Stimulated activated CD8-positive, alpha-beta memory T cell treated with anti-CD3 and anti-CD28 coated beads, Interleukin-4, amount 100 ng/mL, for 1 hour (primary cell): Measurements from ENCODE around the gene LVRN.

Experiments
- DNase-seq, 2 donors: peaks; one replicate each; pipeline ENCODE4 v3.0.0-alpha.2; 2020; ENCODE audit warnings: low read depth in 2 of 2, low spot score in 1 of 2

Gene LVRN

GRCh38 chr5:116013207-116013785 is 51.0 kb downstream of the LVRN start:
- DNase-seq = no peak

GRCh38 chr5:116013936-116014335 is 51.7 kb downstream of the LVRN start:
- DNase-seq = no peak

- no peak for DNase-seq
Observed at GRCh38 chr5:116023619-116024018, 61.3 kb downstream of the LVRN start.

GRCh38 chr5:116025866-116026265 is 63.6 kb downstream of the LVRN start:
- no peak for DNase-seq

GRCh38 chr5:116032094-116032517 is 69.8 kb downstream of the LVRN start, which contains the start of gene ARL14EPL:
ARL14EPL (plus strand) TSS chr5:116032472; CDS start chr5:116051466, 18,994 bp downstream.
- DNase-seq = no peak

- no peak for DNase-seq
Observed at GRCh38 chr5:116032991-116033390, 70.7 kb downstream of the LVRN start.

GRCh38 chr5:116035123-116035522 is 72.8 kb downstream of the LVRN start:
- no peak for DNase-seq

GRCh38 chr5:116037236-116037822 is 75.1 kb downstream of the LVRN start:
- no peak for DNase-seq

GRCh38 chr5:116038817-116039216 is 76.5 kb downstream of the LVRN start:
- no peak for DNase-seq

- no peak for DNase-seq
Observed at GRCh38 chr5:116042375-116042774, 80.1 kb downstream of the LVRN start.

- no peak for DNase-seq
Observed at GRCh38 chr5:116044073-116044472, 81.8 kb downstream of the LVRN start.

- no peak for DNase-seq
Observed at GRCh38 chr5:116045821-116046220, 83.5 kb downstream of the LVRN start.

GRCh38 chr5:116046261-116046660 is 84.0 kb downstream of the LVRN start:
- no peak for DNase-seq

- DNase-seq = no peak
Observed at GRCh38 chr5:116046823-116047222, 84.5 kb downstream of the LVRN start.

GRCh38 chr5:116058346-116058936 is 96.2 kb downstream of the LVRN start:
- DNase-seq = no peak

- no peak for DNase-seq
Observed at GRCh38 chr5:116062352-116062751, 100.1 kb downstream of the LVRN start.

- no peak for DNase-seq
Observed at GRCh38 chr5:116063950-116064349, 101.7 kb downstream of the LVRN start.

GRCh38 chr5:116068028-116068632 is 105.9 kb downstream of the LVRN start:
- no peak for DNase-seq

- no peak for DNase-seq
Observed at GRCh38 chr5:116071211-116071610, 108.9 kb downstream of the LVRN start.

GRCh38 chr5:116075191-116075831 is 113.0 kb downstream of the LVRN start:
- DNase-seq = no peak

- no peak for DNase-seq
Observed at GRCh38 chr5:116076496-116076895, 114.2 kb downstream of the LVRN start.
